Activated CD4-positive, alpha-beta T cell treated with anti-CD3 and anti-CD28 coated beads for 1 hour (primary cell): ENCODE results near the gene SEC11A.
"Not testable (repeated sequence)": the region's sequence is repeated elsewhere in the genome, so short reads cannot be mapped to it uniquely, and the experiment has no call there.

Experiments used
- DNase-seq: peaks from one replicate; pipeline ENCODE4 v3.0.0-alpha.2; 2020

The SEC11A gene

DNA sequence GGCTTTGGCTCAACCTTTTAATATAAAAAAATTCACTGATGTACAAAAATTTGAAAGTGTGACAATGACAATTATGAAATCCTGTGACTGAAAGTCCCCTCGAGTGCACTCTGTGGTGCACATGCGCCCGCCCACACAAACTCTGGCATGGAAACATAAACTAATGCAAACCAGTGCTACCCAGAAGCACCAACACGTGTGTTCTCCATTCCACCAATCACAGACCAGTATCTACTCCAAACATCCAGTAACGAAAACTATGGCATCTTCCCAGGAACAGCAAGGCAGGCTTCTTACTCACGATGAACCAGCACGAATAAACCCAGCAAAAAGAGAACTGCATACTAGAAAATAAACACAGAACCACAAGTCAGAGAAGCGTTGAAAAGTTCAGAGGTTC is 46.2 kb downstream of the SEC11A start:
- no peak for DNase-seq

DNA sequence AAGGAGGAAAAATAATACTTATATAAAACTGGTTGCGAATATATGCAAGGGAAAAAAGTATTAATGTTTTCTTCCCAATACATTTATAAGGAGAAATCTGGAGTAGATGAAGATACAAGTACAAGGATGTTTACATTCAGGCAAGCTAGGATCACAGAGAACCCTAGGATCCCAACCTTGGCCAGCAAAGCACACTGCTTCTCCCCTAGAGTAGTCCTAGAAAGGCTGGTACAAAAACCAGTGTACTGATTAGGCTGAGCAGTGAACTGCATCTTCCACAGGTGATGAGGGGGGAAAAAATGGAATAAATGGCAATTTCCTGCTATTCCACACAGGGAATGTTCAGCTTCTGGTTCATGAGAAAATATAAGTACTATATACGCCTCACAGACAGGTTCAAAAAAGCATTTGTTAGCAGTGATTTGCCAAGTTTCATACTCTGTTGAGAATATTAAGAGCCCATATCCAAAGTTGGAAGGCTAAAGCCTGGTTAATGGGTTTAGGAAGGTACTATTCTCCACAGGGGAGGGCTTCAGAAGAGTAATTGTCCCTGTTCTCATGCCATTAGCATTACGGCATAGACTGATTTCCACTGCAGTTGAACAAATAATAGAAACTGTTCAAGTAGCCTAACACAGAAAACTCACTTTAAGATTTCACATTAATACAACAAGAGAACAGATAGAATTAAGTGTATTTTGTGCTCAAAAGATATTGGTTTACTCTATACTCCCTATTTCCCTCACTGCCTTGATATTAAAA is 47.5 kb downstream of the SEC11A start:
- DNase-seq = no peak

DNA sequence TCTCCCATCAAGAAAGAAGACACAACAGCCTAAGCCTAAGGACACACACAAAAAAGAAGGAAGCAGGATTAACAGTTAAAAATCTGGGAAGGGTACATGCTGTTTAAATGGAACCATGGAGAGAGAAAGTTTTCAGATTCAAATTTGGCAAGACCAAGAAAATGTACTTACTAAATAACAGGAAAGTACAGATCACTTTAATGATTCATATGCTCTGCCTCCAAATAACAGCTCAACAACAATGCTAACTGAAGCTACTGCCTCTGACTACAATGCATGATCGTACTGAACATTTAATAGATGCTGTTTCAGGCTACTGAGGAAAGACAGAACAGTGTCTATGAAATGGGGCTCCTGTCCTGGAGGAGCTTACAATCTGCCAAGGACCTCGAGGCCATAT is 49.6 kb downstream of the SEC11A start:
- DNase-seq = no peak

DNA sequence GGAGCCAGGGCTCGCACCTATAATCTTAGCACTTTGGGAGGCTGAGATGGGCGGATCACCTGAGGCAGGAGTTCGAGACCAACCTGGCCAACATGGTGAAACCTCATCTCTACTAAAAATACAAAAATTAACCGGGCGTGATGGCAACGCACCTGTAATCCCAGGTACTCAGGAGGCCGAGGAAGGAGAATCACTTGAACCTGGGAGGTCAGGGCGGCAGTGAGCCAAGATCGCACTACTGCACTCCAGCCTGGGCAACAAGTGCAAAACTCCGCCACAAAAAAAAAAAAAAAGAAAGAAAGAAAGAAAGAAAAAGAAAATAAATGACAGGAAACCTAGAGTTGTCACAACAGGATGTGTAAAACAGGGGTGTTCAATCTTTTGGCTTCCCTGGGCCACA is 54.9 kb downstream of the SEC11A start:
- no peak for DNase-seq

DNA sequence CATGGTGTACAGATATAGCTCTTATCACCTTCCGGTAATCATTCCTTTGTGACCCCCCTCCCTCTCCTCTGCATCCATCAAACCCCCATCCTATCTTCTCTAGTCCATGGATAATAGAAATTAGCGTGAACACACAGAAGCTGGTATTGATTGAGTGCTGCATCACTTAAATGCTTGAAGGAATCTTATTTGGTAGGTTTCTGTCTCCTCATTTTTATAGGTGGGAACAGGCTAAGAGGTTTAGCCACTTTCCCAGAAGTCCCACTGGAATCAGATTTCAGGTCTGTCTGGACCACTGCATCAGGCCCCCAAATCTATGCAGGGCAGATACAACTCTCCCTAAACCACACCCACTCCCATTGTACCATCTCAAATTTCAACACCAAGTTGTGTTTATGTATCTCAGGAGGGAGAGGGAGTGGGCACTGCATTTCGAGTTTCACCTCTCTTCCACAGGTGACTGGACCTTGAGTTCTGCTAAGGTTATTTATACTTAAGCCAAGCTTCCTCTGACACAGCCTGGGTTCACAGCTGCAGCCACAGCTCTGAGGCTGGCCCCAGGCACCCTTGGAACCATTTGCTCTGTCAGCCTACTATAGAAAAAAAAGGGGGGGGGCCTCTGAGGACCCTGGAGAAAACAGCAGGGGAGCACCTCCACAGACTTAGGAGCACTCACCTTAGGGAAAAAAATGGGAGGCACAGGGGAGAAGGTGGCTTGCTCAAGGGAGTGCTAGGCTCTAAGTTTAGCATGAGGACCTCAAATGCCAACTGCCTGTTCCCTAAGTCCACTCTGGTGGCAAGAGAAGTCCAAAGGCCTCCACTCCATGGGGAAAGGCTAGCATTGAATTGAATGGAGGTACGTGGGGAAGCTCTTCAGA is 55.8 kb downstream of the SEC11A start:
- no peak for DNase-seq

DNA sequence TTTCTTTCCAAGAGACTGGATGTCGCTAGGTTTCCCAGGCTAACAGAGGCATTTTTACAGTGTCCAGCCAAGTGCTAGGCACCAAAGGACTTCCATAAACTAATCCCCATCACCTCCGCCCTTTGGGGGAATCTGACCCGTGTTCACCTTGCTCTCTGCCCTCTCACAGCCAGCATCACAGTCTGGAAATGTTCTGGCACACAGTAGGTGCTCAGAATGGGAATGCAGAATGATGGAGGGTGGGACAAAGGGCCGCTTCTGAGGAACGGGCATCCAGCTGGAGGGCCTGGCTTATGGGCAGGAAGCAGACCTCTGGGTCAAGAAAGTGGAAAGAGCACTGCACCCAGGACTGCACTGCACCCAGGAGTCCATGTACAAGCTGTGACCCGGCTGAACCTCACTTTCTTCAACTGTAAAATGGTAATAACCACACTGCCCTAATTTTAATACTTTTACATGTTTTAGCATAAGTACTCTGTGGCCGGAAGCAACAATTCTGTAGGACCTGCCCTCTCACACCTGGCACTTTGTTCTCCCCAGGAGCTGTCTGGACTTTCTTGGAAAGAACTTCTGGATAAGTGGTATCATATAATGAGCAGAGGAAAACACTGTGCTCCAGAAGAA is 57.0 kb downstream of the SEC11A start:
- DNase-seq = no peak

DNA sequence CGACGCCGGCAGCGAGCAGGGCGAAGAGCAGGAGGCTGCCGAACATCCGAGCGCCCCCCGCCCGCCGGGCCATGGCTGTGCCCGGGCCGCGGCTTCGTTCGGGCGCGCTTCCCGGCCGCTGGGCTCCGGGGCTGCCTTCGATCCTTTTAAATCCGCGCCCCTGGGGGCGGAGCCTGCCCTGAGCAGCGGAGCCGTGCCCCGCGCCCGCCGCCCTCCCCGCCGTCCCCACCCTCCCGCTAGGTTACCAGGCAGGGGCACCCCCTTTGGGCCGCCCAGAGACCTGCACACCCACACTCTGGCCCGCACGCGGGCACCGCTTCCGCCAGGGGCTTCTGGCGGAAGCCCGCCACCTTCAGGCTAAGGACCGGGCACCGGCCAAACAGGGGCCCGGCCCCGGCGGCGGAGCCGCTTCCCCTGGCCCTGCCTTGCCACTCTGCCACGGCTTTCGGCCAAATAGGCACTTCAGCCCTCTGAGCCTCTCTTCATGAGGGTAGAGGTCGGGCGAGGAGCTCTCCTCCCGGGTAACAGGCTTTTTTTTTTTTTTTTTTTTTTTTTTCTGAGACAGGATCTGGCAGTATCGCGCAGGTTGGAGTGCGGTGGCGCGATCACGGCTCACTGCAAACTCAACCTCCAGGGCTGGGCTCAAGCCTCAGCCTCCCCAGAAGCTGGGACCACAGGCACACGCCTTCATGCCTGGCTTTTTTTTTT is 57.7 kb downstream of the SEC11A start, which contains the start of gene NMB:
NMB (minus strand) TSS at position 120 of the 708 bp plus-strand sequence; CDS start at position 73, 47 bp downstream.
- peak; percentile 74 for DNase-seq

DNA sequence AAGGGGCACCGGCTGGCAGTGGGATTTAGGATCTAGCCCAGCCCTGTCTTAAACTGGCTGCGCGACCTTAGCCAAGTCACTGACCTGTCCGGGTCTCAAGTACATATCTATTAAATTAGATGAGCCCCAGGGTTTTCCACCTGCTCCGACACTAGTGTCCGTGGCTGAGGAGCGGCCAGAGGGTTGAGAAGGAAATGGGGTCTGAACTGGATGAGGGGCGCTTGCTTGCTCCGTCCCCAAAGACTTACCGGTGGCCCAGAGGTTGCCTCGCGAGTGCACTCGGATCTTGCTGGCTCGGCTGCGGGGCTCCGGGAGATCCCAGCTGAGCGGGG is 58.2 kb downstream of the SEC11A start:
- no peak for DNase-seq

DNA sequence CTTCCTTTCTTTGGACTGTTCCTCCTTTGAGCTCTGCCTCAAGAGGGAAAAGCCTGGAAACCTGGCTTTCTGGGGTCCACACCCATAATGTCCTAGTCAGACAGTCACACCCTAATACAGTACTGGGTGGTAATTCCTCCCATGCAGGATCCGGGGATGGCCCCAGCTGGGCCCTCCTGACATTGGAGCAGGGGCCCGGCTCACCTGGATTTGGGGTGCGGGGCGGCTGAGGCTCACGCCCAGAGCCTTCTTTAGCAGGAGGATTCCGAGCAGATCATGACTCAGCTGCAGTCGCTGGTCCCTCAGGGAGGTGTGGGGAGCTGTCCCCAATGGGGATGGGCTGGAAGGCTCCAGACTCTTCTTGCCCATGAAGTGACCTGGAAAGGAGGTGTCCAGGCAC is 59.0 kb downstream of the SEC11A start:
- no peak for DNase-seq

DNA sequence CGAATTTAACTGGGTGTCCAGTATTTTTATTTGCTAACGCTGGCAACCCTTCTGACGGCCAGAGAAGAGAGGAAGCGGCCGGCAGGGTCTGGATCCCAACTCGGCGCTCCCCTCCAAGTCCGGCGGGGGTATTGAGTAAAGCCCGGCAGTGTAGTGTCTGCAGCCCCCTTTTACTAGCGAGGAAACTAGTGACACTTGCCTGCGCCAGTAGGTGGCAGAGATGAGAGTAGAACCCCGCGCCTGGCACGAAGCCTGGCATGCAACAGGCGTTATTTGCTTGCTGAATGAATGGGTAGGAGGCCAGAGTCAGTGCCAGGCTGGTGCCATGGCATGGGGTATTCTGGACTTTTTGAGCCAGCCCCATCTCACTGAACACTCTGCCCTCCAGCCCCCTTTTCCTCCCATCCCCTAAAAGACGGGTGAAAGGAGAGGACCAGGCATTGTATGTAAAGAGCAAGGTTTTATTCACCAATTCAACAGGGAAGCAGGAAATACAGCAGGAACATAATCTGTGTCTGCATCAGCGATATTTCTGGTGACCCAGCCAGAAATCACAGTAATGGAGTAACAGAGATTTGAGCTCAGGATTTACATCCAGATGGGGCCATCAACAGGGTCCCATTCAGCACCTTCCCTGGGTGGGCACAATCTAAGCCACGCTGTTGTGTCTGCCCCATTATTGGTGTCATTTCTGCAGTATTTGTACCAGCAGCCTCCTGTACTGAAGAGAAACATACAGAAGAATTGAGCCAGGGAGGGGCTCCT is 61.1 kb downstream of the SEC11A start:
- peak; percentile 66 for DNase-seq

DNA sequence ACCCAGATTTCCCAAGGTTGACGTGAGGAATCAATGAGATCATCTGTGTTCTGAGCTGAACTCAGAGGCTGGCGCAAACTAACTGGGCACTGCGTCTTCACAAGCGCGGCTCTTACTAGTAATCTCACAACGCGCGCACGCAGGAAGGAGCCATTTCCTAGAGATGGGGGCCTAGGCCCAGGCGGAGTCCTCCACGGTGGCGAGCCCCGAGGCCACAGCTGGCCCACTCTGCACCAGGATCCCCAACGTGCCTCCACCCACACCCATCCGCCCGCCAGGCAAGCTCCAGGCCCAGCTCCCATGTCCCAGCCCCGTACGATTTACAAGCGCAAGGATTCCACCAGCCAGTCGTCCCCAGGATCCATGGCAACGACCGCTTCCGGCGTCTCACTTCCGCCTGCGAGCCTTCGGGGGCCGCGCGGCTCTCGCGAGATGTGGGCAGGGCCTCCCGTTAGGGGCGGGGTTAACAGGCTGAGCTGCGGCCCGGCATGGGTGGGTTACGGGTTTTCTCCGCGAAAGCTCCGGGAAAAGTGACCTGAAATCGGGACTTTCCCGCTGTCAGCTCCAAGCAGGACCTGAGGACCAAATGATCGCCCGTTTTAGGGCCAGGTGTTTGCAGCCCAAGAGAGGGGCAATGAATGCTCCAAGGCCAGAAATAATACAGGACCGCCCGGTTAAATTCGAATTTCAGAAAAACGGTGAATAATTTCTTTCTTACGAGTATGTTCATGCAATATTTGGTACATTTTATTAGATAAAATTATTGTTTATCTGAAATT is 61.8 kb downstream of the SEC11A start, which contains the start of gene WDR73:
WDR73 (minus strand) TSS at position 374 of the 779 bp plus-strand sequence; CDS start at position 365, 9 bp downstream.
- DNase-seq = peak; percentile 95

DNA sequence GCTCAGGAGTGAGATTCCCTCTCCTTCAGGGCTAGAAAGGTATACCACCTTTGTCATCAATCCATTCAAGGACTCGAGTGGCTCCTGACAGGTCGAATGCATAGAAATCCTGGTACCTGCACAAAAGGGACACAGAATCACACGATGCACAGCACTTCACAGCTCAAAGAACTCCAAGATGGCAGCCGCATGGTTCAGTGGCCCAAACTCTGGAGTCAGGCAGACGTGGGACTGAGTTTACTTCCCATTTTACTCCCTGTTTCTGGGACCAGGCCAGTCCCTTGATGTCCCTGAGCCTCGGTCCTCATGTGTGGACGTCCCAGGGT is 62.4 kb downstream of the SEC11A start:
- DNase-seq = no peak

DNA sequence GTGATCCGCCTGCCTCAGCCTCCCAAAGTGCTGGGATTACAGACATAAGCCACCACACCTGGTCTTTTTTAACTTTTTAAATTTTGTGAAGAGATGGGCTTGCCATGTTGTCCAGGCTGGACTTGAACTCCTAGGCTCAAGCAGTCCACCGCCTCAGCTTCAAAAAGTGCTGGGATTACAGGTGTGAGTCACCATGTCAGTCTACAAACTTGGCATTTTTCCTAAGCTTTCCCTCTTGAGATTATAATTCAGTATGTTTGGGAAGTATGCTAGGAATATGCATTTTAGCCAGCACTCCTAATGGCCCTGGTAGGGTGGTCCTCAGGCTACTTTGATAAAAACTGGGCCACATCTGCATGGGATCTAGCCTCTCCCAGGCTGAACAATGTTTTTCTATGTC is 66.2 kb downstream of the SEC11A start:
- DNase-seq = no peak

DNA sequence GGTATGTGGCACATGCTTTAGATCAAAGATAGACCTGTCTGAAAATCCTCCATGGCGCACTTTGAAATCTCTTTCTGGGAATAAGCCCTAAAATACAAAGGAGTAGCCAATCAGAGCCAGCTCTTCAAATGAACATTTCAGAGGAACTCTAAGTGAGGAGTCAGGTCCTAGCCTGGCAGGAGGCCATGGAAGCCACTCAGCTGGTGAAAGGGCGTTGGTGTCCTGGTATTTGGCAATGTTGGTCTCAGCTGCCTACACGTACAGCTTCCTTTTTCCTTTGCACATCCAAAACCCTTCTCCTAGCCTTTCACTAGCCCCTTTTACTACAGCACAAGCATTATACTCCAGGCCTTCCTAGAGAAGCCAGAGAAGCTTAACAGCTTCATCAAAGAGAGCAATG is 67.4 kb downstream of the SEC11A start:
- no peak for DNase-seq

DNA sequence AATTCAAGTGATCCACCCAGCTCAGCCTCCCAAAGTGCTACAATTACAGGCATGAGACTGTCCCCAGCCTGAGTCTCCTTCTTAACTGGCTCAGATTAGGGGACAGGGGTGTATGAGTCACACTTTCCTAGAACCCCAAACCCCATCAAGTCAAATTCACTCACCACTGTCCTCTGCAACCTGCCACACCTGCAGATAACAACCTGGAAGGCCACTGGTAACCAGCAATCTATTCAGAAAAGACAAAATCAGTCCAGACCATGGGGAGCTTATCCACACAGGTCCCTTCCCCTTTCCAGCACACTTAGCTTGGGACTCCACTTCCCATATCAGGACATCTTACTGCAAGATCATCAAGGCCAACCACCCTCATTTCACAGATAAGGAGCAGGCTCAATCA is 68.2 kb downstream of the SEC11A start:
- no peak for DNase-seq

DNA sequence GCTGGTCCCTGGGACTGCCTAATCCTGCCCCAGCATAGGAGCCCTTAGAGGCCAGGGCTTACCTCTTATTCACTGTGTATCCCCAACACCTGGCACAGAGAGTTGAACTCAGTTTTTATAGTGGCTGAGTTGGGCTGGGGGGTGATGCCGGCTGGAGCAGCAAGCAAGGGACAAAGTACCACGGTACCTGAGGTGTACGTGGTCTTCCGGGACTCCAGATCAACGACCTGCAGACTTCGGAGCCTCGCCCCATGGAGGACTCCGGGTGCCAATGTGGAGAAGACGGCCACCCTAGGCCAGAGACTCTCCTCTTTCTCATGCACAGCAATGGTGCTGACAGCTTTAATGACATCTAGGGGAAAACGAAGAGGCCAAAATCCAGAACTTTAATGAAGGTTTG is 69.9 kb downstream of the SEC11A start:
- no peak for DNase-seq

DNA sequence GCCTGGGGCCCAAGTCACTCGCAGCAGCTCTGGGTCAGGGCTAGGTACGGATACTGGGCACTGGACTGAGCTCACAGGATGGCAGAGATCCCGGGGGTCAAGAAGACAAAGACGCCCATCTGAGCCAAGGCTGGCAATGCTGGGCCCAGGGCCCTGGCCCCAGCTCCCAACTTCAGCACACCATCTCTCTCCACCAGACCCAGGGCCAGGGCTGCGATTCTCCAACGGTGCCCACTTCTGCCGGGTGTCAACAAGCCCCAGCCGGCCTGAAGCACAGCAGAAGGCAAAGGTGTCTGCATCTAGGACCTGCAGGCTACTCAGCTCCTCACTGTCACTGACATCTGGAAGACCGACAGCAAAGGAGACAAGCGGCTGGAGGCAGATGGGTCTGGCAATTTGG is 70.4 kb downstream of the SEC11A start:
- DNase-seq = no peak

DNA sequence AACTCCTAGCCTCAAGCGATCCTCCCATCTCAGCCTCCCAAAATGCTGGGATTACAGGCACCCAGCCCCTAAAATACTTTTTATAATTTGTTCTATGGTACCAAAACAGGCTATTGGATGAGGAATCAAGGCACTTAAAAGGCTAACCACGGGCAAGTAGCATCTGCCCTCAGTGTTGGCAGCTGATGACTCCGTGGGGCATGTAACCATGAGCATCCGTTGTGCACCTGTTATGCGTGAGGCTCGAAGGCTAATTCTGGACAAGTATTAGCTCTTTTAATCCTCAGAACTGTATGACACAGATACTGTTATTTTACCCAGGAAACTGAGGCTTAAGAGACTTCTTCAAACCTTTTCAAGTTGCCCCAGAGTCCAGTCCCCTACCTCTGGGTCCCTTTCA is 72.1 kb downstream of the SEC11A start:
- no peak for DNase-seq

DNA sequence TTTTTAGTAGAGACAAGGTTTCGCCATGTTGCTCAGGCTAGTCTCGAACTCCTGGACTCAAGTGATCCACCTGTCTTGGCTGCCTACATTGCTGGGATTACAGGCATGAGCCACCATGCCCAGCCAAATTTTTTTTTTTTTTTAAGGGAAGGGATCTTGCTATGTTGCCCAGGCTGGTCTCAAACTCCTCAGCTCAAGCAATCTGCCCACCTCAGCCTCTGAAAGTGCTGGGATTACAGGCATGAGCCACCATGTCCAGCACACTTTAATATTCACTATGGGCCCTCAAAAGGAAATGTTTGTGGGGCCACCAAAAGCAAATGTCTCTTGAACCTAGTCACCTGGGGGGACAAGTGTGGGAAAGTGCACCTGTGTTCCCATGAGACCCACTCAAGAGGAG is 73.3 kb downstream of the SEC11A start:
- not testable (repeated sequence) for DNase-seq

DNA sequence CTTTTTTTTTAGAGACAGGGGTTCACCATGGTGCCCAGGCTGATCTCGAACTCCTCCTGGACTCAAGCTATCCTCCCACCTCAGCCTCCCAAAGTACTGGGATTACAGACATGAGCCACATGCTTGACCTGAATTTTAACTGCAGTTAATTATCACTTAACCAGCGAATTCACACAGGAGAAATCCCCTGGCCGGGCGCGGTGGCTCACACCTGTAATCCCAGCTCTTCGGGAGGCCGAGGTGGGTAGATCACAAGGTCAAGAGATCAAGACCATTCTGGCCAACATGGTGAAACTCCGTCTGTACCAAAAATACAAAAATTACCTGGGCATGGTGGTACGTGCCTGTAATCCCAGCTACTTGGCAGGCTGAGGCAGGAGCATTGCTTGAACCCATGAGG is 74.1 kb downstream of the SEC11A start:
- not testable (repeated sequence) for DNase-seq

DNA sequence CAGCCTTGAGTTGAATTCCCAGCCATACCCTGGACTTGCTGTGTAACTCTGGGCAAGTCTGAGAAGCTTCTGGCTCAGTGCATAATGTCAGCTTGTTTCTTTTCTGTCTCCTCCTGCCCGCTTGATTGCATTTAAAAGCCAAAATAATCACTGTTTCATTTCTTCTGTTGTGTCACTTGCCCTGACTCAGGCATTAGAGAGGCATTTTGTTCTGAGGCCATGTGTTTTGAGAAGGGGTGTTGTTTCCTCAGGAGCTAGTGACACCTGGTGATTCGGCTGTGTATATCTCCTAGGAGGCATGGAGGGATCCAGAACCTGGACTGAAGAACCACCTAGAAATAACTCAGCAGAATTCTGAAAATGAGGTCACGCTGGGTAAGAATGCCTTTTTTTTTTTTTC is 77.8 kb downstream of the SEC11A start:
- no peak for DNase-seq
